ENCODE measurements around the gene MNDA.

Gene MNDA

DNA sequence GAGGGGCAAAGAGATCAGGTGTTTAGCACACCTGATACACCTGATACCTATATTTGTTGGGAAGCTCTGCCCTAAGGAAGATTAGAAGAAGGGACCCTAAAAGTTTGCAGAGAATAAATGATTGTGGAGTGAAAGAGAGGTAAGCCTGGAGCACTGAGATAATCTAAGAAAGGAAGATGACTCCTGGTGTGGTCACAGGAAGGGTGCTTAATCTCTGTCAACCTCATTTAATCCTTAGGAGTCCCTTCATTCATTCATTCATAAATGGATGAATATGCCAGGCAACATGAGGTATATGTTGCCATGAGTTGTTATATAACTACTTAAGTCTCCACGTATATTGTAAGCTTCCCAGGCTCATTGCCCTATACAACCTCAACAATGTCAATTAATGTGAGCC, 16.2 kb upstream of the MNDA start:
- DNase-seq (ENCODE audit: low read depth): no peak
- H3K4me3 ChIP-seq (ENCODE audit: low read depth, low read length): no peak overlapping the region
- TF ChIP-seq, protein P1, sequence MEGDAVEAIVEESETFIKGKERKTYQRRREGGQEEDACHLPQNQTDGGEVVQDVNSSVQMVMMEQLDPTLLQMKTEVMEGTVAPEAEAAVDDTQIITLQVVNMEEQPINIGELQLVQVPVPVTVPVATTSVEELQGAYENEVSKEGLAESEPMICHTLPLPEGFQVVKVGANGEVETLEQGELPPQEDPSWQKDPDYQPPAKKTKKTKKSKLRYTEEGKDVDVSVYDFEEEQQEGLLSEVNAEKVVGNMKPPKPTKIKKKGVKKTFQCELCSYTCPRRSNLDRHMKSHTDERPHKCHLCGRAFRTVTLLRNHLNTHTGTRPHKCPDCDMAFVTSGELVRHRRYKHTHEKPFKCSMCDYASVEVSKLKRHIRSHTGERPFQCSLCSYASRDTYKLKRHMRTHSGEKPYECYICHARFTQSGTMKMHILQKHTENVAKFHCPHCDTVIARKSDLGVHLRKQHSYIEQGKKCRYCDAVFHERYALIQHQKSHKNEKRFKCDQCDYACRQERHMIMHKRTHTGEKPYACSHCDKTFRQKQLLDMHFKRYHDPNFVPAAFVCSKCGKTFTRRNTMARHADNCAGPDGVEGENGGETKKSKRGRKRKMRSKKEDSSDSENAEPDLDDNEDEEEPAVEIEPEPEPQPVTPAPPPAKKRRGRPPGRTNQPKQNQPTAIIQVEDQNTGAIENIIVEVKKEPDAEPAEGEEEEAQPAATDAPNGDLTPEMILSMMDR (IDR thresholded peaks at IDR 0.05; ENCODE audit: low read depth, low read length, missing control alignments): no peak

DNA sequence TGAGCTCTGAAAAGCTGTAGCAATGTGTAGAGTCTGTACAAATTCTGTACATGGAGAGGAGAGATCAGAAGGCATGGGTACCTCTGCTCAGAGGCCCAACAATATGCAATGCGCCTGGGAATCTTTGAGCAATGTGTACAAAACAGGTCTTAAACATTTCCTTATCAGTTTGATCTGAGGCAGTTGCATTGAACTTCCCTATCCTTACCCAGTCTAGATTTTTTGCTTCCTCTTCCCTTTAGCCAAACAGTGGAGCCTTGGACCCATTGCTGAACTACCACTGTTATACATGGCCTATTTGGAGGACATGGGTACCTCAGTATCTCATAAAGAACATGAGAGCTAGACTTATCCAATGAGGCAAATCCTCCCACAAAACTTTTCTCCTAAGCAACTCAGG, 12.6 kb upstream of the MNDA start:
- TF ChIP-seq, protein P1 (IDR thresholded peaks at IDR 0.05; ENCODE audit: low read depth, low read length, missing control alignments): no peak
- H3K4me3 ChIP-seq (ENCODE audit: low read depth, low read length): no peak overlapping the region
- no peak for DNase-seq (ENCODE audit: low read depth)

- TF ChIP-seq, protein P1 (IDR thresholded peaks at IDR 0.05; ENCODE audit: low read depth, low read length, missing control alignments): no peak
- no peak overlapping the region for H3K4me3 ChIP-seq (ENCODE audit: low read depth, low read length)
- DNase-seq (ENCODE audit: low read depth): no peak
Observed at GRCh38 chr1:158818975-158819431, 12.1 kb upstream of the MNDA start.

- TF ChIP-seq, protein P1 (IDR thresholded peaks at IDR 0.05; ENCODE audit: low read depth, low read length, missing control alignments): no peak
- no peak for DNase-seq (ENCODE audit: low read depth)
Observed at GRCh38 chr1:158819461-158820443, 11.4 kb upstream of the MNDA start.

DNA sequence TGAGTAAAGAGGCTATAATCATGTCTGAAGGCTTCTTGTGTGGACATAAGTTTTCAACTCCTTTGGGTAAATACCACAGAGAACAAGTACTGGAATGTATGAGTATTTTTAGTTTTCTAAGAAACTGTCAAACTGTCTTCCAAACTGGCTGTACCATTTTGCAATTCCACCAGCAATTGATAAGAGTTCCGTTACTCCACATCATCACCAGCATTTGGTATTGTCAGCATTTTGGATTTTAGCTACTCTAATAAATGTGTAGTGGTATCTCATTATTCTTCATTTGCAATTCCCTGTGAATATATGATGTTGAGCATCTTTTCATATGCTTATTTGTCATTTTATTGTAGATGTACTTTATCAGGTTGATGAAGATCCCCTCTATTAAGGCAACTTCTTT, 9.4 kb upstream of the MNDA start:
- no peak for DNase-seq (ENCODE audit: low read depth)
- TF ChIP-seq, protein P1 (IDR thresholded peaks at IDR 0.05; ENCODE audit: low read depth, low read length, missing control alignments): no peak
- H3K4me3 ChIP-seq (ENCODE audit: low read depth, low read length): no peak overlapping the region

More at GRCh38 chr1:158819461-158820443, 11.4 kb upstream of the MNDA start:
- no peak overlapping the region for H3K4me3 ChIP-seq (ENCODE audit: low read depth, low read length)

DNA sequence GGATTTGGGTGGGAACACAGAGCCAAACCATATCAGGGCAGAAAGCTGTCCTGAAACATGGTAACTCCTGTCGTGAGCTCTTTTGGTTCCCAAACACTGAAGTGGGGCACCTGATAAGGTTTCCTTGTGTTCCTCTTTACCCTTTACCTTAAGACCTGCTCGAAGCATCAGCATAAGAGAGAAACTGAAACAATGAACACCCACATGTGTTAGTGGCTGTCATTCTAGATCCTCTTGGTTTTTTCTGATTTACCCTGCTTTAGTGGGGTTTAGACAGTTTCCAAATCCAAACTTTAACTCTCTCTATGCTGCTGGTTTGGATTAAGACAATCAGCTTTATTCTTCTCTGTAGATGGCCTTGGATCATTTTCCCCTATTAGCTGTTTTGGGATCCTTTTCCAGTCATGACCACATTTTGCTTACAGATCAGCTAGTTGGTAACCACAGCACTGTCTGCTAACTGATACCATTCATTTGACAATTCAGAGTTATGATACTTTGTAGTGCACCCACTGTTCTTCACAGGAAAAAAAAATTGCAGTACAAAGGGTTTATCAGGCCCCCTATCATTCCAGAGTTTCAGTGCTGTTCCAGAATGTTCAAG, 975 bp upstream of the MNDA start:
- no peak for DNase-seq (ENCODE audit: low read depth)
- no peak overlapping the region for H3K4me3 ChIP-seq (ENCODE audit: low read depth, low read length)
- TF ChIP-seq, protein P1 (IDR thresholded peaks at IDR 0.05; ENCODE audit: low read depth, low read length, missing control alignments): no peak
